Neuronal stem cell (in vitro differentiated cells): ENCODE measurements around the gene SH2D3C.

Experiments
- DNase-seq: peaks from one replicate; pipeline ENCODE4 v3.0.0-alpha.2; 2013; ENCODE audit warnings: low spot score
- H2AFZ ChIP-seq: one replicate; pipeline ENCODE4 v1.6.1; 2013; ENCODE audit warnings: mild to moderate bottlenecking, low read length, inconsistent platforms
- H2AK5ac ChIP-seq: 2 replicates; pipeline ENCODE4 v1.6.1; 2013; ENCODE audit warnings: low read depth, mild to moderate bottlenecking, inconsistent platforms, low read length, moderate library complexity, mixed read lengths
- H2BK120ac ChIP-seq: 2 replicates; pipeline ENCODE4 v1.6.1; 2013; ENCODE audit warnings: low read depth, mild to moderate bottlenecking, inconsistent platforms, low read length, moderate library complexity, mixed read lengths
- H2BK12ac ChIP-seq: one replicate; pipeline ENCODE4 v1.6.1; 2013; ENCODE audit warnings: low read length, inconsistent platforms
- H2BK15ac ChIP-seq: 2 replicates; pipeline ENCODE4 v1.6.1; 2013; ENCODE audit warnings: mild to moderate bottlenecking, low read length, inconsistent platforms, mixed read lengths
- H2BK5ac ChIP-seq: one replicate; pipeline ENCODE4 v1.6.1; 2013; ENCODE audit warnings: inconsistent platforms, mild to moderate bottlenecking, low read length, moderate library complexity
- H3K14ac ChIP-seq: one replicate; pipeline ENCODE4 v1.6.1; 2013; ENCODE audit warnings: low read length, inconsistent platforms
- H3K18ac ChIP-seq: 2 replicates; pipeline ENCODE4 v1.6.1; 2013; ENCODE audit warnings: low read length, inconsistent platforms
- H3K23ac ChIP-seq: 2 replicates; pipeline ENCODE4 v1.6.1; 2013; ENCODE audit warnings: low read depth, mild to moderate bottlenecking, mixed read lengths, low read length, inconsistent platforms; ENCODE audit not compliant: poor library complexity
- H3K27ac ChIP-seq: replicated peaks from 3 replicates; pipeline ENCODE4 v1.5.1; 2013; ENCODE audit warnings: low read length, inconsistent platforms
- H3K27me3 ChIP-seq, 3 experiments: 2 replicates each; pipeline ENCODE4 v1.6.1; 2013; ENCODE audit warnings: low read length in 3 of 3, mild to moderate bottlenecking in 2 of 3, inconsistent platforms in 1 of 3, low read depth in 1 of 3, mixed read lengths in 1 of 3, moderate library complexity in 1 of 3; ENCODE audit not compliant: control insufficient read depth in 3 of 3, insufficient read depth in 3 of 3
- H3K36me3 ChIP-seq, 2 donors: replicated peaks in 1 of 2; 2 replicates each; pipeline ENCODE4 v1.6.1; 2013; ENCODE audit warnings: low read length in 2 of 2; ENCODE audit not compliant: control insufficient read depth in 2 of 2, insufficient read depth in 2 of 2
- H3K4ac ChIP-seq: 2 replicates; pipeline ENCODE4 v1.6.1; 2013; ENCODE audit warnings: inconsistent platforms, mild to moderate bottlenecking, low read length, moderate library complexity
- H3K4me1 ChIP-seq, 2 donors: 1 replicate in 1 of 2; 2 replicates in 1 of 2; pipeline ENCODE4 v1.6.1; 2013; ENCODE audit warnings: low read length in 2 of 2, low read depth in 1 of 2; ENCODE audit not compliant: control insufficient read depth in 2 of 2, insufficient read depth in 1 of 2
- H3K4me2 ChIP-seq: one replicate; pipeline ENCODE4 v1.6.1; 2013; ENCODE audit warnings: mild to moderate bottlenecking, low read length, inconsistent platforms; ENCODE audit not compliant: insufficient read depth, poor library complexity, severe bottlenecking
- H3K4me3 ChIP-seq, 2 donors: 2 replicates each; pipeline ENCODE4 v1.5.1; 2013; ENCODE audit warnings: low read length in 2 of 2, mild to moderate bottlenecking in 2 of 2, inconsistent platforms in 1 of 2, moderate library complexity in 1 of 2
- H3K79me1 ChIP-seq: one replicate; pipeline ENCODE4 v1.6.1; 2013; ENCODE audit warnings: low read depth, mild to moderate bottlenecking, inconsistent platforms, low read length, moderate library complexity
- H3K9ac ChIP-seq: one replicate; pipeline ENCODE4 v1.6.1; 2013; ENCODE audit warnings: mild to moderate bottlenecking, low read depth, low read length, inconsistent platforms; ENCODE audit not compliant: poor library complexity
- H3K9me3 ChIP-seq, 2 donors: replicated peaks in 1 of 2; 2 replicates each; pipeline versions ENCODE3 to v1.6.1; 2013; ENCODE audit warnings: low read length in 2 of 2, mild to moderate bottlenecking in 2 of 2, inconsistent platforms in 1 of 2, low read depth in 1 of 2, mixed read lengths in 1 of 2, moderate library complexity in 1 of 2; ENCODE audit not compliant: control insufficient read depth in 2 of 2, insufficient read depth in 1 of 2
- H4K8ac ChIP-seq: one replicate; pipeline ENCODE4 v1.6.1; 2013; ENCODE audit warnings: low read depth, mild to moderate bottlenecking, inconsistent platforms, low read length, moderate library complexity
- H4K91ac ChIP-seq: one replicate; pipeline ENCODE4 v1.6.1; 2013; ENCODE audit warnings: low read length, low read depth, mild to moderate bottlenecking, inconsistent platforms; ENCODE audit not compliant: poor library complexity
- WGBS, 2 donors: extraction: QIAGEN DNeasy Blood & Tissue Kit; methylation state at CpG; one replicate each; pipeline ENCODE4 v1.1.7; 2013; ENCODE audit warnings: missing lambda C conversion rate in 2 of 2, mixed read lengths in 1 of 2; ENCODE audit not compliant: insufficient read length in 2 of 2, insufficient replicate concordance in 1 of 2; ENCODE audit errors: extremely low coverage in 2 of 2; 5-methylcytosine and 5-hydroxymethylcytosine counted together

The SH2D3C gene

DNA sequence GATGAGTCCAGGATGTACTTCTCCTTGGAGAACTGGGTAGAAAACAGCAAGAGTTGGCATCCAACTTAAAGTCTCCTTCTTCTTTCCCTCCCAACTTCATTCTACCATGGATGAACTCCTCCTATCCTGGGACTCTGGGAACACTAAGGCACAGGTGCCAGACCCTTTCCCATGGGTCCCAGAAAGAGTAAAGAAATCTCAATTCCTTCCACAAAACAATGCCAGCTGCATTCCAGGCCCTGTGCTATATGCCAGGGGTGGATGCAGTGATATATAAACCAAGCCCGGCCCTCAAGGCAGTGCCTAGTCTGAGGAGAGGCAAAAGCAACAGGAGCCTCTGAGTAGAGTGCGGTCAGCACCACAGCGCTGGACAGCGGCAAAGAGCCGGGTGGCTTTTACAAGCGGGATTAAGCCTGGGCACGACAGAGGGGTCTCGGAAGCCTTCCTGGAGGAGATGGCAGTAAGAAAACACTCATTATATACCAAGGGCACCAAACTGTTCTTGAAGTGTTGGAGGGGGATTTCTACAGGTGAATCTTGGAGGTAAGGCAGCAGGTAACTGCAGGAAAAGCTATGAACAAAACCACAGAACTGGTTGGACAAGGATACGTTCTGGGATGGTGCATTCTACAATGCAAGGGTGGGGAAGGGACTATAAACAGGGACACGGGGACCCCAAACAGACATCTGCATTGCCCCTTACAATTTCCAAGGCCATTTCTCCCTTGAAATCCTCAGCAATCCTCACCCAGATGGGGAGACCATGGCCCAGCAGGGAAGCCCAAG lies 27.0 kb downstream of the SH2D3C start:
- no peak overlapping the region for H2BK120ac ChIP-seq
- H3K14ac ChIP-seq: no peak overlapping the region
- H3K9ac ChIP-seq: no peak overlapping the region
- no peak overlapping the region for H3K4me2 ChIP-seq
- peaks cover 0 to 12% of the 10 kb centered on the region in 2 donors for H3K36me3 ChIP-seq
- no peak for DNase-seq
- H3K79me1 ChIP-seq: peaks cover 1% of the 10 kb centered on the region
- H3K4ac ChIP-seq: no peak overlapping the region
- H4K91ac ChIP-seq: no peak overlapping the region
- no peaks in the 10 kb centered on the region for H3K9me3 ChIP-seq
- no peak overlapping the region for H3K4me3 ChIP-seq
- no peak overlapping the region for H3K18ac ChIP-seq
- H4K8ac ChIP-seq: no peak overlapping the region
- H2AFZ ChIP-seq: no peak overlapping the region
- WGBS, 2 donors: no CpG with 5 or more reads among the region's 10 CpGs
- H3K27ac ChIP-seq: no peak overlapping the region
- H3K23ac ChIP-seq: no peak overlapping the region
- H3K4me1 ChIP-seq: peaks cover 2 to 4% of the 10 kb centered on the region in 2 donors
- H2BK15ac ChIP-seq: no peak overlapping the region
- H2BK5ac ChIP-seq: no peak overlapping the region
- H2BK12ac ChIP-seq: no peak overlapping the region
- peaks cover 0 to 63% (median 3%) of the 10 kb centered on the region in 3 experiments for H3K27me3 ChIP-seq
- no peak overlapping the region for H2AK5ac ChIP-seq

- no peak for DNase-seq
- WGBS, 2 donors: no CpG with 5 or more reads among the region's 26 CpGs
- peaks cover 0 to under 1% of the 10 kb centered on the region in 2 donors for H3K4me1 ChIP-seq
- H2BK15ac ChIP-seq: no peak overlapping the region
- no peak overlapping the region for H4K8ac ChIP-seq
- H2AFZ ChIP-seq: no peak overlapping the region
- H2BK5ac ChIP-seq: no peak overlapping the region
- no peak overlapping the region for H4K91ac ChIP-seq
- H2BK12ac ChIP-seq: no peak overlapping the region
- H3K27ac ChIP-seq: no peak overlapping the region
- peaks cover 0 to 55% (median 0%) of the 10 kb centered on the region in 3 experiments for H3K27me3 ChIP-seq
- no peak overlapping the region for H3K9ac ChIP-seq
- H3K18ac ChIP-seq: no peak overlapping the region
- peaks cover 1% of the 10 kb centered on the region for H3K79me1 ChIP-seq
- H3K4me2 ChIP-seq: no peak overlapping the region
- H3K36me3 ChIP-seq: peaks cover 0 to 16% of the 10 kb centered on the region in 2 donors
- no peak overlapping the region for H2BK120ac ChIP-seq
- no peak overlapping the region for H3K4me3 ChIP-seq
- H2AK5ac ChIP-seq: peak overlapping the region; percentile 34
- H3K23ac ChIP-seq: peak overlapping the region; percentile 75
- H3K9me3 ChIP-seq: no peaks in the 10 kb centered on the region
- H3K14ac ChIP-seq: no peak overlapping the region
- H3K4ac ChIP-seq: no peak overlapping the region
These were observed 29.2 kb downstream of the SH2D3C start for GRCh38 chr9:127749090-127749787.

GRCh38 chr9:127746959-127747569 lies 31.4 kb downstream of the SH2D3C start:
- H3K18ac ChIP-seq: peak overlapping the region; percentile 27
- no peak overlapping the region for H2AK5ac ChIP-seq
- WGBS, 2 donors: no CpG with 5 or more reads among the region's 15 CpGs
- H3K4me1 ChIP-seq: peaks cover 0 to 3% of the 10 kb centered on the region in 2 donors
- H3K4me3 ChIP-seq: no peak overlapping the region
- no peak overlapping the region for H2AFZ ChIP-seq
- H3K27ac ChIP-seq: no peak overlapping the region
- no peak overlapping the region for H2BK12ac ChIP-seq
- H3K36me3 ChIP-seq: peaks cover 0 to 16% of the 10 kb centered on the region in 2 donors
- H3K79me1 ChIP-seq: peaks cover 1% of the 10 kb centered on the region
- no peak overlapping the region for H2BK120ac ChIP-seq
- no peak overlapping the region for H4K8ac ChIP-seq
- H3K9me3 ChIP-seq: no peaks in the 10 kb centered on the region
- no peak overlapping the region for H3K14ac ChIP-seq
- no peak for DNase-seq
- no peak overlapping the region for H3K4ac ChIP-seq
- H4K91ac ChIP-seq: no peak overlapping the region
- no peak overlapping the region for H3K9ac ChIP-seq
- no peak overlapping the region for H2BK15ac ChIP-seq
- no peak overlapping the region for H3K23ac ChIP-seq
- no peak overlapping the region for H3K4me2 ChIP-seq
- peaks cover 0 to 33% (median 0%) of the 10 kb centered on the region in 3 experiments for H3K27me3 ChIP-seq
- H2BK5ac ChIP-seq: no peak overlapping the region
